ENCODE data around the gene HTRA3. TPM values are rescaled to one million over a fixed set of nuclear protein-coding genes. Genes with fewer than 3 reads are reported as not detected.
"Not testable (repeated sequence)": the region's sequence is repeated elsewhere in the genome, so short reads cannot be mapped to it uniquely, and the experiment has no call there.

The HTRA3 gene
- total RNA-seq, 4 donors from 2014 or later: 4.0 to 18.2 (median 11.4) TPM

DNA sequence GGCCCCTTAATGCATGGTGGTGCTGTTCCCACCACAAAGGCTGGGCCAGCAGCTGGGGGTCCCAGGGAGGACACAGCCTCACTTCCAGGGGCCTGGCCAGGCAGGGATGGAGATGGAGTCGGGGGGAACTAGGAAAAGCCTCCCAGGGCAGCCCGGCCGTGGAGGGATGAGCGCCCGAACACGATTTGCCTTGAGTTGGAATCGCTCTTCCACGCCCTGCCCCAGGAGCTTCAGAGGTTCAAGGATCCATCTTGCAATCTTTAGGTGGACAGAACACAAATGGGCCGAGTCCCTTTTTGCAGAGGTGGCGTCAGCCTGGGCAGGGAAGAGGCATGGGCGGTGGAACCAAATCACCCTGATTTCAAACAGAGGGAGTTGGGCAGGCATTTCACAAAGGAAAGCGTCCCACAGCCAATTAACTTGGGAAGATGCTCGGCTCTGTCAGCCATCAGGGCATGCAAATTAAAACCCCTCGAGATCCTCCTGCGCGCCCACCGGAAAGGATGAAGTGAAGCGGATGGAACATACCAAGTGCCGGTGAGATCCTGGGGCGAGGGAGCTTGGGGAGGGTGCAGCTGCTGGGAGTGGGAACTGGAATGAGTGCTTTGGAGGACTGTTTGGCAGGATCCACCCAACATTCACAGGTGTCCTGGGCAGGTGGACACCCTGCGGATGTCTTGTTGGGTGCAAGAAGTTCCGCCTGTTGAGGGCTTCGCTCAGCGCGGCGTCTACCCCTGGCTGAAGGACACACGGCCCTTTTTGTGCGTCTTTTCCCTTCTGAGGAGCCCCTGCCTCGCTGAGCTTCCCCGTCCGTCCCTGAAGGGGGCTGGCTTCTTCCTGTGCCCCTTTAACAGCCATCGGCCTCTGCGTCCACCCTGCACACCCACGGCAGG is 75.7 kb downstream of the HTRA3 start:
- no peak overlapping the region for H3K4me3 ChIP-seq (ENCODE audit: low read depth, poor library complexity, severe bottlenecking)
- intact Hi-C loops (cut with DNase I; ENCODE audit: low total_unique reads): no loop called here
- DNase-seq (ENCODE audit: low spot score in 2 of 2): peak in 1 of 2 donors; percentile 80
- no peak for TF ChIP-seq POLR2A (IDR thresholded peaks at IDR 0.05)
- TF ChIP-seq, protein P1, sequence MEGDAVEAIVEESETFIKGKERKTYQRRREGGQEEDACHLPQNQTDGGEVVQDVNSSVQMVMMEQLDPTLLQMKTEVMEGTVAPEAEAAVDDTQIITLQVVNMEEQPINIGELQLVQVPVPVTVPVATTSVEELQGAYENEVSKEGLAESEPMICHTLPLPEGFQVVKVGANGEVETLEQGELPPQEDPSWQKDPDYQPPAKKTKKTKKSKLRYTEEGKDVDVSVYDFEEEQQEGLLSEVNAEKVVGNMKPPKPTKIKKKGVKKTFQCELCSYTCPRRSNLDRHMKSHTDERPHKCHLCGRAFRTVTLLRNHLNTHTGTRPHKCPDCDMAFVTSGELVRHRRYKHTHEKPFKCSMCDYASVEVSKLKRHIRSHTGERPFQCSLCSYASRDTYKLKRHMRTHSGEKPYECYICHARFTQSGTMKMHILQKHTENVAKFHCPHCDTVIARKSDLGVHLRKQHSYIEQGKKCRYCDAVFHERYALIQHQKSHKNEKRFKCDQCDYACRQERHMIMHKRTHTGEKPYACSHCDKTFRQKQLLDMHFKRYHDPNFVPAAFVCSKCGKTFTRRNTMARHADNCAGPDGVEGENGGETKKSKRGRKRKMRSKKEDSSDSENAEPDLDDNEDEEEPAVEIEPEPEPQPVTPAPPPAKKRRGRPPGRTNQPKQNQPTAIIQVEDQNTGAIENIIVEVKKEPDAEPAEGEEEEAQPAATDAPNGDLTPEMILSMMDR (IDR thresholded peaks at IDR 0.05): no peak
- 91 to 93% methylated on average over 34 of the region's 34 CpGs for WGBS, 2 donors

DNA sequence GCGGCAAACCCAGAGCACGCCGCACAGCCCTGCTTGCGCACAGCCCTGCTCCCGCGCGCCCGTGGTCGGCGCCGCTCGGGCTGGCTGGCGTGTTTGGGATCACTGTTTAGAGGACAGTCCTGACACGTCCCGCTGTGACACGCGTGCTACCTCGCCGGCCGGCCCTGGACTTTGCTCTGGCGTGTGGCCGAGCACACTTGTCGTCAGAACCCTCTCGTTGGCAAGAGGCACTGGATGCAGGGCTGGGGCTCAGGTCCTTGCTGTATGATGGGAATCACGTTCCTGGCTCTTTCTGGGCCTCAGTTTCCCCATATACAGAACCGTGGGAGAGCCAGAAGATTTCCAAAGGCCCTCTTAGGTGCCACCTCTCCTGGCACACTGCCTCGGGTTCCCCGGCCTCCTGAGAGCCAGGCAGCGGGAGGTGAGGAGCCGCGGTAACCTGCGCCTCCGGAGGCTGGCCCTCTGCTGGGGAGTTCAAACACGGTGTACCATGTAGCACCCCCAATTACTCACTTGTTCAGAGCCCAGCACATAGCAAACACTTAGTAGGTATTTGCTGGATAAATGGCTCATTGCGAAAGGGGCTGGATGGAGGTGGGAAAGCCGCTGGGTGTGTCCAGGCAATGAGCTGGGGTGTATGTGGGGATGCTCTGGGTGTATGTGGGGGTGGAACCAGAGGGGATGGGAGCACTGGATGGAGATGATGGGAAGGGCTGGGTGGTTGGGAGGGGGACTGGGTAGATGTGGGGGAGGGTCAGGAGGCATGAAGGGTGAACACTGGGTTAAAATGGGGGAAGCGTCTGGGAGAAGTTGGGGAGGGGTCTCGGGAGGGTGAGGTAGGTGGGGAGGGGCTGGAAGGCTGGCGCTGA is 76.6 kb downstream of the HTRA3 start:
- H3K4me3 ChIP-seq (ENCODE audit: low read depth, poor library complexity, severe bottlenecking): no peak overlapping the region
- intact Hi-C loops (cut with DNase I; ENCODE audit: low total_unique reads): no loop called here
- WGBS, 2 donors: 86 to 87% methylated on average over 36 to 38 of the region's 39 CpGs
- DNase-seq (ENCODE audit: low spot score in 2 of 2): peak in 1 of 2 donors; percentile 82
- TF ChIP-seq, protein P1 (IDR thresholded peaks at IDR 0.05): no peak
- no peak for TF ChIP-seq POLR2A (IDR thresholded peaks at IDR 0.05)

DNA sequence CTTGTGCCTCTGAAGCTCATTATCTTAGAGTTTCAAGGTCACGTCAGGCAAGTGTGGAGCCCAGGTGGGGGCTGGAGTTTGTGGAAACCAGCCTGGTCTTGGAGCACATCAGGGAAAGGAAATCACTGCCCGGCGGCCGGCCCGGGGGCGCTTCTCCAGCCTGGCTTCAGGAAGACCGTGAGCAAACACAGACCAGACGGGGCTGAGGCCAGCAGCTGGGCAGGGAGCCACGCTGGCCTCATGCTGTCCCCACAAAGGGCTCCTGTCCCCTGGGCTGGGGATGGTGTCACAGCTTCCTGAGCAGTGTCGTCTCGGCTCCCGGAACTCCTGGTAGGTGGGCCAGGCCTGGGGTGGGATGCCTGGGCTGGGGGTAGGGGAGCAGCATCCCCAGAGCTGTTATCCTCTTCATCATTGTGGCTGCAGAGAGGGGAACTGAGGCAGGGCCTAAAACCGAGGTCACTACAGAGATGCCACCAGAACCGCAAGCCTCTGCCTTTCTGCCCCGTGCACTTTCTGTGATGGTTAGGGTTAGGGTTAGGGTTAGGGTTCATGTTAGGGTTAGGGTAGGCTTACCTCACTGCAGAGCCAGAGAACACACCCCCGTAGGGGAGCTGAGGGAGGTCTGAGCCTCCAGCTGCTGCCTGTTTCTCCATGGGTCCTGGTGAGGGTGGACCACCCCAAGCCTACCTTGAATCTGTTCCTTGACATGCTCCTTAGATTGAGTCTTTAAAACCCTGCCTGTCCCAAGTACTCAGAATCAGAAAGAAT is 77.5 kb downstream of the HTRA3 start:
- H3K4me3 ChIP-seq (ENCODE audit: low read depth, poor library complexity, severe bottlenecking): no peak overlapping the region
- no peak for TF ChIP-seq POLR2A (IDR thresholded peaks at IDR 0.05)
- TF ChIP-seq, protein P1 (IDR thresholded peaks at IDR 0.05): no peak
- WGBS, 2 donors: 69% methylated on average over 8 to 9 of the region's 16 CpGs
- peak in 1 of 2 donors; percentile 75 for DNase-seq (ENCODE audit: low spot score in 2 of 2)
- intact Hi-C loops (cut with DNase I; ENCODE audit: low total_unique reads): no loop called here

DNA sequence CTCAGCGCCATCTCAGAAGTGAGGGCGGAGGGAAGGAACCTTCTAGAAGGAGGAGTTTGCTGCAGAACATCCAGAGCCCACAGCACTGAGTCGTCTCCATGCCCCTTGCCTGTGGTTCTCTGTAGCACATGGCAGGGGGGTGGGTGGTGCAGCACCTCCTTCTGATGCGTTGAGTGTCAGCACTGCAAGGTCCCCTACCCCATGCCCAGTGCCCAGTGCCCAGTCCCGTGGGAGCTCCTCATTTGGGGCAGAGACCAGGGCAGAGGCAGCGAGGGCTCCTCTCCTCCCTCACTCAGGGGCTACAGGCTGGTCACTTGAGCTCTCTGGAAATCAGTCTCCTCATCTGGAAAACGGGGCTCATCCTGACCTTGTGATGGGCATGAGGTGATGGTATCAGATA is 78.1 kb downstream of the HTRA3 start:
- no peak overlapping the region for H3K4me3 ChIP-seq (ENCODE audit: low read depth, poor library complexity, severe bottlenecking)
- intact Hi-C loops (cut with DNase I; ENCODE audit: low total_unique reads): no loop called here
- DNase-seq (ENCODE audit: low spot score in 2 of 2): peak in 1 of 2 donors; percentile 80
- TF ChIP-seq, protein P1 (IDR thresholded peaks at IDR 0.05): no peak
- TF ChIP-seq POLR2A (IDR thresholded peaks at IDR 0.05): no peak
- WGBS, 2 donors: 66 to 72% methylated on average over 5 to 6 of the region's 7 CpGs

DNA sequence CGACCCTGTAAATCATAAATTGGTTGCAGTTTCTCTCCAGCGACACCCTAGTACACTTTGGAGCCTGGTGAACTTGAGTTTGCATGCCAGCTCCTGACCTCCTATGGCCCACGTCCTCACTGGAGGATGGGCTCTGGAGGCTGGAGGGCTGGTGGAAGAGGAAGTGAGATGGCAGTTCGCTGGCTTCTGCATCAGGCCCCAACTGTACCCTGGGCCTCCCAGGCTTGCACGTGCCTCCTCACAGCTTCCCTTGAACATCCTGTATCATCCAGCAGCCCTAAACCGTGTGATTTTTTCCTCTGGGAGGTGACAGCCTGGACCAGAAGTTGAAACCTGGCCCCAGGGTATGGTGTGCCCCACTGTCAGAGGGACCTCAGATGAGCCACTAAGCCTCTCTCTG is 78.5 kb downstream of the HTRA3 start:
- TF ChIP-seq, protein P1 (IDR thresholded peaks at IDR 0.05): no peak
- no peak for TF ChIP-seq POLR2A (IDR thresholded peaks at IDR 0.05)
- WGBS, 2 donors: 68 to 74% methylated on average over 6 of the region's 6 CpGs
- H3K4me3 ChIP-seq (ENCODE audit: low read depth, poor library complexity, severe bottlenecking): no peak overlapping the region
- intact Hi-C loops (cut with DNase I; ENCODE audit: low total_unique reads): no loop called here
- DNase-seq (ENCODE audit: low spot score in 2 of 2): peak in 1 of 2 donors; percentile 36

DNA sequence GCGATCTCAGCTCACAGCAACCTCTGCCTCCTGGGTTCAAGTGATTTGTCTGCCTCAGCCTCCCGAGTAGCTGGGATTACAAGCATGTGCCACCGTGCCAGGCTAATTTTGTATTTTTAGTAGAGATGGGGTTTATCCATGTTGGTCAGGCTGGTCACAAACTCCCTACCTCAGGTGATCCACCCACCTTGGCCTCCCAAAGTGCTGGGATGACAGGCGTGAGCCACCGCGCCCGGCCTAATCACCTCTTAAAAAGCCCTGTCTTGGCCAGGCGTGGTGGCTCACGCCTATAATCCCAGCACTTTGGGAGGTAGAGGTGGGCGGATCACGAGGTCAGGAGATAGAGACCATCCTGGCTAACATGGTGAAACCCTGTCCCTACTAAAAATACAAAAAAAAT is 79.7 kb downstream of the HTRA3 start:
- H3K4me3 ChIP-seq (ENCODE audit: low read depth, poor library complexity, severe bottlenecking); intact Hi-C loops (cut with DNase I; ENCODE audit: low total_unique reads): not testable (repeated sequence)
- WGBS, 2 donors: 92 to 93% methylated on average over 11 of the region's 11 CpGs
- peak in 1 of 2 donors; percentile 56 for DNase-seq (ENCODE audit: low spot score in 2 of 2)

Measured in lower leg skin (tissue), 4 donors.